NCI-H524 treated with DMSO at 0.1 percent for 48 hours (cell line): ENCODE data around the gene POLRMT.
"Not testable (repeated sequence)": the region's sequence is repeated elsewhere in the genome, so short reads cannot be mapped to it uniquely, and the experiment has no call there.

Source experiments
- DNase-seq: peaks from one replicate; lab custom pipeline; 2025; lab: John Stamatoyannopoulos, UW

POLRMT gene

GRCh38 chr19:593055-593454, 40.3 kb downstream of the POLRMT start:
- no peak for DNase-seq

- DNase-seq = no peak
Observed at GRCh38 chr19:592101-592500, 41.2 kb downstream of the POLRMT start.

- no peak for DNase-seq
Observed at GRCh38 chr19:591099-591958, 42.0 kb downstream of the POLRMT start.

GRCh38 chr19:590750-591098, 42.6 kb downstream of the POLRMT start:
- DNase-seq = no peak

GRCh38 chr19:590396-590745, 43.0 kb downstream of the POLRMT start:
- DNase-seq = no peak

GRCh38 chr19:589693-590395, 43.5 kb downstream of the POLRMT start, which contains the start of gene HCN2:
Gene HCN2 (plus strand): TSS chr19:589881. CDS start chr19:589946, 65 bp downstream.
- no peak for DNase-seq

GRCh38 chr19:588741-589692, 44.3 kb downstream of the POLRMT start:
- no peak for DNase-seq

GRCh38 chr19:588093-588740, 45.1 kb downstream of the POLRMT start:
- DNase-seq = peak; percentile 35

GRCh38 chr19:585551-586110, 47.7 kb downstream of the POLRMT start:
- DNase-seq = no peak

GRCh38 chr19:585146-585545, 48.2 kb downstream of the POLRMT start:
- DNase-seq = not testable (repeated sequence)

GRCh38 chr19:584240-585001, 48.9 kb downstream of the POLRMT start:
- DNase-seq = no peak

- no peak for DNase-seq
Observed at GRCh38 chr19:583968-584239, 49.4 kb downstream of the POLRMT start.

- DNase-seq = no peak
Observed at GRCh38 chr19:583198-583967, 50.0 kb downstream of the POLRMT start.

GRCh38 chr19:582497-583197, 50.7 kb downstream of the POLRMT start:
- DNase-seq = no peak

GRCh38 chr19:581399-582111, 51.8 kb downstream of the POLRMT start:
- no peak for DNase-seq

GRCh38 chr19:580274-580835, 53.0 kb downstream of the POLRMT start:
- DNase-seq = no peak

- DNase-seq = no peak
Observed at GRCh38 chr19:579842-580155, 53.5 kb downstream of the POLRMT start.

- no peak for DNase-seq
Observed at GRCh38 chr19:579111-579841, 54.1 kb downstream of the POLRMT start.
